OCI-M2 (cell line): ENCODE data around the gene ZSCAN25.
"Not testable (repeated sequence)": the region's sequence is repeated elsewhere in the genome, so short reads cannot be mapped to it uniquely, and the experiment has no call there.

Source experiments
- DNase-seq: peaks from one replicate; lab custom pipeline; 2025; ENCODE audit not compliant: unreplicated experiment; lab: John Stamatoyannopoulos, UW

ZSCAN25 gene

GRCh38 chr7:99644431-99644830, 27.7 kb downstream of the ZSCAN25 start:
- DNase-seq: no peak

- no peak for DNase-seq
Measured at GRCh38 chr7:99645590-99645989, 28.8 kb downstream of the ZSCAN25 start.

- no peak for DNase-seq
Measured at GRCh38 chr7:99648843-99649242, 32.1 kb downstream of the ZSCAN25 start.

- no peak for DNase-seq
Measured at GRCh38 chr7:99651290-99651689, 34.5 kb downstream of the ZSCAN25 start.

GRCh38 chr7:99652671-99653070, 35.9 kb downstream of the ZSCAN25 start:
- no peak for DNase-seq

GRCh38 chr7:99653269-99653668, 36.5 kb downstream of the ZSCAN25 start:
- DNase-seq: not testable (repeated sequence)

GRCh38 chr7:99653754-99654153, 37.0 kb downstream of the ZSCAN25 start:
- no peak for DNase-seq

GRCh38 chr7:99654626-99655025, 37.9 kb downstream of the ZSCAN25 start:
- not testable (repeated sequence) for DNase-seq

GRCh38 chr7:99657879-99658278, 41.1 kb downstream of the ZSCAN25 start:
- DNase-seq: not testable (repeated sequence)

GRCh38 chr7:99665312-99666012, 48.7 kb downstream of the ZSCAN25 start:
- no peak for DNase-seq

GRCh38 chr7:99666013-99666395, 49.3 kb downstream of the ZSCAN25 start:
- DNase-seq: no peak

- no peak for DNase-seq
Measured at GRCh38 chr7:99667179-99667578, 50.4 kb downstream of the ZSCAN25 start.

GRCh38 chr7:99668541-99668940, 51.8 kb downstream of the ZSCAN25 start:
- no peak for DNase-seq

GRCh38 chr7:99669782-99670181, 53.0 kb downstream of the ZSCAN25 start:
- no peak for DNase-seq

GRCh38 chr7:99672573-99672972, 55.8 kb downstream of the ZSCAN25 start:
- DNase-seq: no peak

- DNase-seq: no peak
Measured at GRCh38 chr7:99674995-99675742, 58.4 kb downstream of the ZSCAN25 start.

- DNase-seq: no peak
Measured at GRCh38 chr7:99677013-99677647, 60.4 kb downstream of the ZSCAN25 start.

- DNase-seq: no peak
Measured at GRCh38 chr7:99677648-99678045, 60.9 kb downstream of the ZSCAN25 start.

- DNase-seq: no peak
Measured at GRCh38 chr7:99679032-99679399, 62.3 kb downstream of the ZSCAN25 start.

GRCh38 chr7:99679400-99680191, 62.9 kb downstream of the ZSCAN25 start, which contains the start of gene CYP3A5:
CYP3A5 (minus strand) TSS chr7:99679996; CDS start chr7:99679896, 100 bp downstream.
- no peak for DNase-seq
